SJSA1 (cell line): ENCODE results near the gene PLPP2. TPM values are rescaled to one million over a fixed set of nuclear protein-coding genes. Genes with fewer than 3 reads are reported as not detected.

Experiments used
- DNase-seq, 2 experiments: peaks; one replicate each; pipeline ENCODE4 v3.0.0-alpha.2; 2015 to 2020; ENCODE audit warnings: low spot score in 2 of 2, low read depth in 1 of 2
- H3K27ac ChIP-seq: fragments of 250-450 bp; sonication (Bioruptor Pico); 2 replicates; pipeline ENCODE4 v1.5.1; 2020; ENCODE audit warnings: mild to moderate bottlenecking, moderate library complexity
- H3K27me3 ChIP-seq: fragments of 250-450 bp; sonication (Bioruptor Pico); replicated peaks from 2 replicates; pipeline ENCODE4 v1.5.1; 2020; ENCODE audit warnings: mild to moderate bottlenecking, moderate library complexity
- H3K36me3 ChIP-seq: fragments of 250-450 bp; sonication (Bioruptor Pico); 2 replicates; pipeline ENCODE4 v1.5.1; 2020; ENCODE audit warnings: mild to moderate bottlenecking
- H3K4me1 ChIP-seq: fragments of 250-450 bp; sonication (Bioruptor Pico); replicated peaks from 2 replicates; pipeline ENCODE4 v1.6.1; 2021; ENCODE audit warnings: mild to moderate bottlenecking
- H3K4me3 ChIP-seq: fragments of 250-450 bp; sonication (Bioruptor Pico); 2 replicates; pipeline ENCODE4 v1.5.1; 2020; ENCODE audit warnings: mild to moderate bottlenecking
- H3K9me3 ChIP-seq: fragments of 250-450 bp; sonication (Bioruptor Pico); replicated peaks from 2 replicates; pipeline ENCODE4 v1.5.1; 2020; ENCODE audit warnings: mild to moderate bottlenecking
- total RNA-seq: library from RNA; depleted of rRNA; stranded (reverse); fragments of >200 nt; shearing (Covaris generic); gene quantifications from 2 replicates; pipeline ENCODE4 v1.2.3, GENCODE V29; 2014

Gene PLPP2
- total RNA-seq, 1 experiment from 2014 or later: 7.3 TPM

- Histone ChIP-seq H3K4me1 (no peaks in the 10 kb centered on the region), H3K27ac (no peak overlapping the region), H3K27me3 (no peaks in the 10 kb centered on the region), H3K4me3 (no peak overlapping the region), H3K9me3 (peaks cover 20% of the 10 kb centered on the region), H3K36me3 (peaks cover 79% of the 10 kb centered on the region)
- no peak for DNase-seq
Measured at GRCh38 chr19:326871-327270, 35.7 kb upstream of the PLPP2 start.

GRCh38 chr19:325937-326565 is 34.8 kb upstream of the PLPP2 start:
- no peak overlapping the region for H3K27ac ChIP-seq
- no peaks in the 10 kb centered on the region for H3K4me1 ChIP-seq
- no peaks in the 10 kb centered on the region for H3K27me3 ChIP-seq
- peaks cover 77% of the 10 kb centered on the region for H3K36me3 ChIP-seq
- H3K4me3 ChIP-seq: no peak overlapping the region
- H3K9me3 ChIP-seq: peaks cover 20% of the 10 kb centered on the region
- DNase-seq: no peak

DNA sequence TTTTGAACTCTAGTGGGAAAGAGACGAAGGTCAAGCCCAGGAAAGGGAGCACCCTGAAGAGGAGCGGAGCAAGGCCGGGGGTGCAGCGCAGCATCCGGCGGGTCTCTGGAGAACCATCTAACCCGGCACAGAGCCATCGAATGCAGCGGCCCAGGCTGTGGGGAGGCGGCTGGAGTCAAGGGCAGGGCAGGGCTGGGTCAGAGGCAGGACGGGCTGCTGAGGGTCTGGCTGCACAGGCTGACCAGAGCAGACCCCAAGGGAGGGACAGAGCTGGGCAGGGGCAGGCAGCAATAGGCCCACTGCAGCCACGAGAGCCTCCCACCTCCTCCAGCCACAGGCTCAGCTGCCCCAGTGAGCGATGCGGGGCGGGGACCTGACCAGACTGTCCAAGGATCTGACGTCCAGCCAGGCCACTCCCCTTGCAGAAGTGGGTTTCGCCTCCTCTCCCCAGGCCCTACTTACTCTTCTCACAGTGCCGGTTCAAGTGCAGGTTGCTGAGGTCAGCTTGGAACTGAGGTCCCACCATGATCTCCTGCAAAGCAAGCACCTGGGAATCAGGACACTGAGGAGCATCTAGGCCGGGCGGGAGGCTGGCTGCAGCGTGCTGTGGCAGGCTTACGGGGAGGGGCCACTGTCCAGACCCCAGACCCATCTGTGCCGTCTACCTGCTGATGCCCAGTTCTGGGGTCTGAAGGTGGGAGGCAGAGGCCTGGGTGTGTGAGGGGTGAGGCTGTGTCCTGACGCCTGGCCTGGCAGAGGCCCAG is 34.2 kb upstream of the PLPP2 start:
- no peak for DNase-seq
- Histone ChIP-seq H3K36me3 (peaks cover 77% of the 10 kb centered on the region), H3K4me1 (no peaks in the 10 kb centered on the region), H3K27ac (no peak overlapping the region), H3K4me3 (no peak overlapping the region), H3K27me3 (no peaks in the 10 kb centered on the region), H3K9me3 (peaks cover 15% of the 10 kb centered on the region)

DNA sequence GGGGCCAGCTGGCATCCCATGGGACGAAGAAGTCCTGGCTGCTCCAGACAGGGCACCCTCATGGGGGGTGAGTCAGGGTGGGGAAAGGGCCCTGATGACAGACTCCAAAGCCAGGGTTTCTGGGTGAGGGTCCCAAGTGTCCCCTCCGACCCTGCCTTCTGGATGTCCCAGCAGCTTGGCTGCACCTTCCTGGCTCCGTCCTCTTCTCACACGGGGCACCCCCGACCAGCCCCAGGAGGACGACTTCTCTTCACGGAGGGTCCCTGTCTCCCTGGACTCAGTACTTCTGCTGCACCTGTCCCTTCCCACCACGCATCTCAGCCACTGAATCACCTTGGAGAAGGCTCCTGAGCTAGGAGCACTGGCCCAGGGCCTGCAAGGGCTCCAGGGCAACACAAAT is 33.5 kb upstream of the PLPP2 start:
- H3K27ac ChIP-seq: no peak overlapping the region
- H3K27me3 ChIP-seq: no peaks in the 10 kb centered on the region
- H3K4me3 ChIP-seq: no peak overlapping the region
- H3K4me1 ChIP-seq: no peaks in the 10 kb centered on the region
- no peak for DNase-seq
- H3K9me3 ChIP-seq: peaks cover 15% of the 10 kb centered on the region
- peaks cover 73% of the 10 kb centered on the region for H3K36me3 ChIP-seq

- Histone ChIP-seq H3K27ac (no peak overlapping the region), H3K9me3 (no peaks in the 10 kb centered on the region), H3K36me3 (peaks cover 70% of the 10 kb centered on the region), H3K4me1 (no peaks in the 10 kb centered on the region), H3K27me3 (no peaks in the 10 kb centered on the region), H3K4me3 (no peak overlapping the region)
- DNase-seq: no peak
Measured at GRCh38 chr19:322616-323015, 31.4 kb upstream of the PLPP2 start.

- no peaks in the 10 kb centered on the region for H3K9me3 ChIP-seq
- H3K4me3 ChIP-seq: no peak overlapping the region
- H3K27me3 ChIP-seq: no peaks in the 10 kb centered on the region
- no peaks in the 10 kb centered on the region for H3K4me1 ChIP-seq
- peaks cover 80% of the 10 kb centered on the region for H3K36me3 ChIP-seq
- DNase-seq: no peak
- H3K27ac ChIP-seq: no peak overlapping the region
Measured at GRCh38 chr19:318509-318774, 27.2 kb upstream of the PLPP2 start.

GRCh38 chr19:317710-318508 is 26.7 kb upstream of the PLPP2 start:
- Histone ChIP-seq H3K27ac (no peak overlapping the region), H3K27me3 (no peaks in the 10 kb centered on the region), H3K36me3 (peaks cover 83% of the 10 kb centered on the region), H3K9me3 (no peaks in the 10 kb centered on the region), H3K4me1 (no peaks in the 10 kb centered on the region), H3K4me3 (no peak overlapping the region)
- DNase-seq: no peak

DNA sequence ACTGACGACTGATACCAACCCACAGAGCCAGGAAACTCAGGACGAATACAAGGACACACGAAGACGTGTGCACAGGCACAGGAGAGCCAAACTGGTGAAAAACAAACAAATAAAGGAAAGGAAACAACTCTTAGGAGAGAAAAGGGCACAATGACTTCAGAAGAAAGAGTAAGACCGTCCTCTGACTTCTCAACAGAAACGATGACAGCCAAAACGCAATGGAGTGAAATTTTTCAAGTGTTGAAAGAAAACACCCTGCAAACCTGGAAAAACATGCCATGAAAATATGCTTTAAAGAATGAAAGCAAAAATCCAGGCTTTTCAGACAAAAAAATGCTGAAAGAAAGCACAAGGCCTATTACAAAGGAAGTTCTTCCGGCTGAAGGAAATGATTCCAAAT is 24.6 kb upstream of the PLPP2 start:
- no peak overlapping the region for H3K27ac ChIP-seq
- DNase-seq: no peak
- H3K27me3 ChIP-seq: no peaks in the 10 kb centered on the region
- no peaks in the 10 kb centered on the region for H3K9me3 ChIP-seq
- H3K4me3 ChIP-seq: no peak overlapping the region
- H3K4me1 ChIP-seq: no peaks in the 10 kb centered on the region
- peaks cover 74% of the 10 kb centered on the region for H3K36me3 ChIP-seq

GRCh38 chr19:313988-314815 is 23.0 kb upstream of the PLPP2 start:
- Histone ChIP-seq H3K4me3 (no peak overlapping the region), H3K27me3 (no peaks in the 10 kb centered on the region), H3K36me3 (peaks cover 68% of the 10 kb centered on the region), H3K27ac (no peak overlapping the region), H3K4me1 (no peaks in the 10 kb centered on the region), H3K9me3 (no peaks in the 10 kb centered on the region)
- no peak for DNase-seq

- Histone ChIP-seq H3K9me3 (no peaks in the 10 kb centered on the region), H3K27me3 (no peaks in the 10 kb centered on the region), H3K27ac (no peak overlapping the region), H3K4me3 (no peak overlapping the region), H3K36me3 (peaks cover 72% of the 10 kb centered on the region), H3K4me1 (no peaks in the 10 kb centered on the region)
- DNase-seq: no peak
Measured at GRCh38 chr19:313169-313987, 22.2 kb upstream of the PLPP2 start.

DNA sequence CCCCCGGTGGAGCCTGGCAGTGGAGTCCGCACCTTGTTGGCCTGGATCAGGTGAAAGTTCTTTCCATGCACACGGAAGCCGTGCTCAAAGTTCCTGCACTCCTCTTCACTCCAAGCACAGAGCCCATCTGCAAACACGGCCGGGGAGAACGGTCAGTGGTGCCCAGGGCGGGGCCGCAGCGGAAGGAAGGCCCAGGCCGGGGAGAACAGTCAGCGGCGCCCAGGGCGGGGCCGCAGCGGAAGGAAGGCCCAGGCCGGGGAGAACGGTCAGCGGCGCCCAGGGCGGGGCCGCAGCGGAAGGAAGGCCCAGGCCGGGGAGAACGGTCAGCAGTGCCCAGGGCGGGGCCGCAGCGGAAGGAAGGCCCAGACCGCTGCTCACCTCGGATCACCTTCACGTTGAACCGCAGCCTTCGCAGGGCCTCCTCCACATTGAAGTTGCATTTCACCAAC is 20.6 kb upstream of the PLPP2 start:
- H3K9me3 ChIP-seq: no peaks in the 10 kb centered on the region
- H3K27ac ChIP-seq: no peak overlapping the region
- no peaks in the 10 kb centered on the region for H3K4me1 ChIP-seq
- no peaks in the 10 kb centered on the region for H3K27me3 ChIP-seq
- H3K4me3 ChIP-seq: no peak overlapping the region
- H3K36me3 ChIP-seq: peaks cover 76% of the 10 kb centered on the region
- DNase-seq: no peak

DNA sequence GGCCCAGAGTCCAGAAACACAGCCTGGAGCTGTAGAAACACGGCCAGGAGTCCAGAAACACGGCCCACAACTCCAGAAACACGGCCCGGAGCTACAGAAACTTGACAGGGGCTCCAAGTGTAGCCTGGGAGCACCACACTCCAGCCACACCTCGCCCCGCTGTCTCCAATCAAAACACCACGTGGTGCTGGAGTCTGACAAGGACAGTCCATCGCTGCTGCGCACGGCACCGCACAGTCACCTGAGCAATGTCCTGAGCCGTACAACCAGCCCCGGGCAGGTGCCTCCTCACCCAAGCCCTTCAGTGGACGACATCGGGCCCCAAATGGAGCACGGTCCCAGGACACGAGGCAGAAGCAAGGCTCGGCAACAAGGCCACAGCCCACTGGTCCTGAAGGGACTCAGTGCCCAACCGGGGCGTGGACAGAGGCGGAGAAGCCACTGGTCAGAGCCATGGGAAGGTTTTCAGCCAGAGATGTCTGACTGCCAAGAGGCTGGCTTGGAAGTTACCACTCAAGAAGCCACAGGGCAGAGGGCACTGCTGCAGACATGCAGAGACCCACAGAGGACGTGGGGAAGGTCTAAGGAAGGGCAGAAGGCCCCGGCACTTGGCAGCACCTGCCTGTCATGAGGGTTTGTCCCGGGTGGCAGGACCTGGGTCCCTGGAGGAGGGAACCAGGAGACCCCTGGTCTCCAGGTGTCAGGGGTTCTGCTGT is 19.7 kb upstream of the PLPP2 start:
- Histone ChIP-seq H3K9me3 (no peaks in the 10 kb centered on the region), H3K27me3 (no peaks in the 10 kb centered on the region), H3K4me1 (no peaks in the 10 kb centered on the region), H3K4me3 (no peak overlapping the region), H3K36me3 (peaks cover 76% of the 10 kb centered on the region), H3K27ac (no peak overlapping the region)
- no peak for DNase-seq
